Breast epithelium (tissue), 4 donors: Measurements from ENCODE around the gene ENPP5. TPM values are rescaled to one million over a fixed set of nuclear protein-coding genes. Genes with fewer than 3 reads are reported as not detected.

Experiments used
- DNase-seq, 2 donors: peaks; one replicate each; pipeline ENCODE4 v3.0.0-alpha.2; 2019; ENCODE audit warnings: low spot score in 2 of 2
- H3K27ac ChIP-seq, 2 donors: fragments of 200-600 bp; sonication (generic) in 1 of 2; one replicate each; pipeline ENCODE4 v1.5.1; 2016 to 2019; ENCODE audit warnings: mild to moderate bottlenecking in 1 of 2
- H3K27me3 ChIP-seq, 2 donors: fragments of 200-600 bp; sonication (generic) in 1 of 2; one replicate each; pipeline versions ENCODE4 v1.5.1 to v1.6.0; 2017 to 2019; ENCODE audit warnings: control low read depth in 1 of 2, mild to moderate bottlenecking in 1 of 2
- H3K36me3 ChIP-seq: fragments of 200-600 bp; one replicate; pipeline ENCODE4 v1.5.1; 2019
- H3K4me1 ChIP-seq, 2 donors: fragments of 200-600 bp; sonication (generic); one replicate each; pipeline ENCODE4 v1.5.1; 2016 to 2019; ENCODE audit warnings: control low read depth in 1 of 2
- H3K4me3 ChIP-seq, 3 donors: fragments of 200-600 bp; sonication (generic); 1 replicate in 2 of 3; 2 replicates in 1 of 3; pipeline ENCODE4 v1.5.1; 2016 to 2019; ENCODE audit warnings: mild to moderate bottlenecking in 3 of 3, moderate library complexity in 2 of 3
- H3K9me3 ChIP-seq, 2 donors: fragments of 200-600 bp; sonication (generic) in 1 of 2; one replicate each; pipeline ENCODE4 v1.5.1; 2016 to 2019; ENCODE audit warnings: control low read depth in 1 of 2
- POLR2A ChIP-seq: fragments of 450-650 bp; IDR thresholded peaks from one replicate; pipeline ENCODE4 v1.6.1; 2016; ENCODE audit warnings: antibody characterized with exemption, mild to moderate bottlenecking, moderate library complexity
- POLR2AphosphoS5 ChIP-seq, 3 donors: sonication (generic); formaldehyde crosslinking; IDR thresholded peaks; one replicate each; pipeline ENCODE4 v1.6.1; 2017; ENCODE audit warnings: antibody characterized with exemption in 3 of 3
- intact Hi-C: fragments of 100-400 bp; cut with DNase I; formaldehyde crosslinking; loops from one replicate; pipeline ENCODE4 v1.15.1; 2023; ENCODE audit warnings: low total_unique reads
- total RNA-seq, 3 donors: library from RNA; depleted of rRNA; stranded (reverse); fragments of >200 nt; gene quantifications; one replicate each; pipeline ENCODE4 v1.1.0, GENCODE V29; 2016
- TF ChIP-seq, protein P1 (sequence below), 3 donors: fragments of 450-650 bp; IDR thresholded peaks; one replicate each; pipeline ENCODE4 v1.5.1; 2016 to 2017; ENCODE audit warnings: antibody characterized with exemption in 3 of 3, mild to moderate bottlenecking in 3 of 3, moderate library complexity in 3 of 3

ENPP5 gene
- total RNA-seq, 3 donors from 2014 or later: 2.2 to 28.1 (median 13.8) TPM

DNA sequence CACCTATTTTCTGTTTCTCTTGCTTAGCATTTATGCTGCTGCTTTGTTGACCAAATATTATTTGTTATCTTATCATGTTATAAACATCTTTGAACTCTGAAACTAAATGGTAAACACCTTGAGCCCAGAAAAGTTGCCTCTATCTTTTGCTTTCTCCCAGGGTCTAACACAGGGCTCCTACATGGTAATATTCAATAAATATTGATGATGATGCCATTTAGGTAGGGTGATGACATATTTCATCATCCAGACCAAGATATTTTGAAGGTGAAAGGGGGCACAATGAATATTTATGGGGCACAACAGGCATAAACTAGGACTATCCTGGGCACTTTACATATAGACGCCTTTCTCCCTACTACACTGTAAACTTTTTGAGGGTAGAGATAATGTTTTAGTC is 52.6 kb downstream of the ENPP5 start:
- no peaks in the 10 kb centered on the region for H3K4me1 ChIP-seq
- H3K4me3 ChIP-seq: no peak overlapping the region
- H3K9me3 ChIP-seq: no peaks in the 10 kb centered on the region
- intact Hi-C loops: no loop called here
- TF ChIP-seq, protein P1, sequence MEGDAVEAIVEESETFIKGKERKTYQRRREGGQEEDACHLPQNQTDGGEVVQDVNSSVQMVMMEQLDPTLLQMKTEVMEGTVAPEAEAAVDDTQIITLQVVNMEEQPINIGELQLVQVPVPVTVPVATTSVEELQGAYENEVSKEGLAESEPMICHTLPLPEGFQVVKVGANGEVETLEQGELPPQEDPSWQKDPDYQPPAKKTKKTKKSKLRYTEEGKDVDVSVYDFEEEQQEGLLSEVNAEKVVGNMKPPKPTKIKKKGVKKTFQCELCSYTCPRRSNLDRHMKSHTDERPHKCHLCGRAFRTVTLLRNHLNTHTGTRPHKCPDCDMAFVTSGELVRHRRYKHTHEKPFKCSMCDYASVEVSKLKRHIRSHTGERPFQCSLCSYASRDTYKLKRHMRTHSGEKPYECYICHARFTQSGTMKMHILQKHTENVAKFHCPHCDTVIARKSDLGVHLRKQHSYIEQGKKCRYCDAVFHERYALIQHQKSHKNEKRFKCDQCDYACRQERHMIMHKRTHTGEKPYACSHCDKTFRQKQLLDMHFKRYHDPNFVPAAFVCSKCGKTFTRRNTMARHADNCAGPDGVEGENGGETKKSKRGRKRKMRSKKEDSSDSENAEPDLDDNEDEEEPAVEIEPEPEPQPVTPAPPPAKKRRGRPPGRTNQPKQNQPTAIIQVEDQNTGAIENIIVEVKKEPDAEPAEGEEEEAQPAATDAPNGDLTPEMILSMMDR (IDR thresholded peaks at IDR 0.05): no peak
- TF ChIP-seq POLR2A (no peak), POLR2AphosphoS5 (IDR thresholded peaks at IDR 0.05) (no peak)
- H3K36me3 ChIP-seq: no peaks in the 10 kb centered on the region
- DNase-seq: no peak
- H3K27me3 ChIP-seq: no peaks in the 10 kb centered on the region
- no peak overlapping the region for H3K27ac ChIP-seq

DNA sequence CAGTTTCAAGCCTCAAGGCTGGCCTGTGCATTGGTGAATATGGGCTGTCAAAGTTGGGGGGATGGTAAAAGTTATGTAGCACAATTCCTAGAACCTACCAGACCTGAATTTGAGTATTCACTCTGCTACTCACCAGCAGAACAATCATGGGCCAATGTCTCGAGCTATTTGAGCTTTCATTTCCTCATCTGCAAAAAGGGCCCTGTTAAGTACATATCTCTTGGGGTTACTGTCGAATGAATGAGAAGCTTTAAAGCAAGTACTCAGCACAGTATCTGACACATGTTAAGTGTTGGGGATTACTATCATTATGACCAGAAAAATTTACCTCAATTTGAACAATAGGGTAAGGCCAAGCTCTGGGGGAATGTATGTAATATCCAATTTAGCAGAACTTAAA is 54.5 kb downstream of the ENPP5 start:
- H3K36me3 ChIP-seq: no peaks in the 10 kb centered on the region
- no peak overlapping the region for H3K27ac ChIP-seq
- H3K27me3 ChIP-seq: no peaks in the 10 kb centered on the region
- no peaks in the 10 kb centered on the region for H3K9me3 ChIP-seq
- no peak overlapping the region for H3K4me3 ChIP-seq
- intact Hi-C loops: no loop called here
- DNase-seq: no peak
- H3K4me1 ChIP-seq: no peaks in the 10 kb centered on the region
- TF ChIP-seq POLR2AphosphoS5 (IDR thresholded peaks at IDR 0.05) (no peak), POLR2A (no peak)

DNA sequence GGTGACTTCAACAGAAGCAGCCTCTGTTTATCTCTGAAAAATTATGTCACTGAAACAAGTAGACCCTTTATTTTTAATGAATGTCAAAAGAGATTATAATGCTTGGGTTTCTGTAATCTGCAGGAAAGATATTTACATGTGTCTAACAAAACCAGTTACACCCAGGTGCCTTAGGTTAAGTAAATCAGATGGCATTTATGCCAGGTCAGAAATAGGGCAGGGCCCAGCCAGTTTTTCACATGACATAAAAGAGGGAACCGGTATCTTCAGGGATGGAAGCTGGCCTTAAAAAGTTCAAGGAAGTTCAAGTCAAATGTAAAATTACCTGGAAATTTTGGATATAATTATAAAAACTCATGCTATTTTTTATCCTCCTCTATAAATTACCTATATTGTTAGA is 55.1 kb downstream of the ENPP5 start:
- intact Hi-C loops: no loop called here
- no peaks in the 10 kb centered on the region for H3K4me1 ChIP-seq
- no peak overlapping the region for H3K4me3 ChIP-seq
- H3K27ac ChIP-seq: no peak overlapping the region
- no peaks in the 10 kb centered on the region for H3K27me3 ChIP-seq
- H3K9me3 ChIP-seq: no peaks in the 10 kb centered on the region
- TF ChIP-seq, protein P1 (IDR thresholded peaks at IDR 0.05): no peak
- TF ChIP-seq POLR2AphosphoS5 (IDR thresholded peaks at IDR 0.05): no peak
- no peak for TF ChIP-seq POLR2A
- no peak for DNase-seq
- H3K36me3 ChIP-seq: no peaks in the 10 kb centered on the region

DNA sequence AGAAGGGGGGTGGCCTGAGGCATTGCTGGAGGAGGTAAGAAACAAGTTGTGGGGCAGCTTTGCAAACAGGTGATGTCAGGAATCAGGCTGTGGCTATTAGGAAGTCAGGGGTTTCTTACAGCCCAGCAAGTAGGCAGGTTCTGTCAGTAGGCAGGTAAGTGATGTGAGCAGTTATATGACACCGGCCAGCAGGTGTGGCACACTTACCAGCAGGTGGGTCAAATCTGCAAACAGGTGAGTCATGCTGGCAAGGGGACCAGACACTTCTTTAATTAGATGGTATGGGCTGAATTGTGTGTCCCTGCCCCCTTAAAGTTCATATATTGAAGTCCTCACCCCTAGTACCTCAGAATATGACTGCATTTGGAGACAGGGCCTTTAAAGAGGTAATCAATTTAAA is 57.4 kb downstream of the ENPP5 start:
- Histone ChIP-seq H3K9me3 (no peaks in the 10 kb centered on the region), H3K27ac (no peak overlapping the region), H3K27me3 (no peaks in the 10 kb centered on the region), H3K4me3 (no peak overlapping the region), H3K36me3 (no peaks in the 10 kb centered on the region), H3K4me1 (no peaks in the 10 kb centered on the region)
- no peak for DNase-seq
- intact Hi-C loops: no loop called here
- no peak for TF ChIP-seq POLR2A
- TF ChIP-seq, protein P1 (IDR thresholded peaks at IDR 0.05): no peak
- TF ChIP-seq POLR2AphosphoS5 (IDR thresholded peaks at IDR 0.05): no peak

Other genes starting within 250 kb of the ENPP5 start
- 1 to 10 TPM; 3.4 to 5.4 (median 4.9) TPM for gene CLIC5, start 155.1 kb downstream of the ENPP5 start, total RNA-seq
- 10 to 100 TPM; 13.8 to 22.2 (median 18.2) TPM for gene ENPP4, start 41.0 kb downstream of the ENPP5 start, total RNA-seq